Activated naive CD8-positive, alpha-beta T cell treated with anti-CD3 and anti-CD28 coated beads, Interleukin-2, amount 50 U/mL, for 16 hours (primary cell): ENCODE measurements around the gene TAL2.

Source experiments
- DNase-seq: peaks from one replicate; pipeline ENCODE4 v3.0.0-alpha.2; 2020; ENCODE audit warnings: low read depth, low spot score

TAL2 gene

DNA sequence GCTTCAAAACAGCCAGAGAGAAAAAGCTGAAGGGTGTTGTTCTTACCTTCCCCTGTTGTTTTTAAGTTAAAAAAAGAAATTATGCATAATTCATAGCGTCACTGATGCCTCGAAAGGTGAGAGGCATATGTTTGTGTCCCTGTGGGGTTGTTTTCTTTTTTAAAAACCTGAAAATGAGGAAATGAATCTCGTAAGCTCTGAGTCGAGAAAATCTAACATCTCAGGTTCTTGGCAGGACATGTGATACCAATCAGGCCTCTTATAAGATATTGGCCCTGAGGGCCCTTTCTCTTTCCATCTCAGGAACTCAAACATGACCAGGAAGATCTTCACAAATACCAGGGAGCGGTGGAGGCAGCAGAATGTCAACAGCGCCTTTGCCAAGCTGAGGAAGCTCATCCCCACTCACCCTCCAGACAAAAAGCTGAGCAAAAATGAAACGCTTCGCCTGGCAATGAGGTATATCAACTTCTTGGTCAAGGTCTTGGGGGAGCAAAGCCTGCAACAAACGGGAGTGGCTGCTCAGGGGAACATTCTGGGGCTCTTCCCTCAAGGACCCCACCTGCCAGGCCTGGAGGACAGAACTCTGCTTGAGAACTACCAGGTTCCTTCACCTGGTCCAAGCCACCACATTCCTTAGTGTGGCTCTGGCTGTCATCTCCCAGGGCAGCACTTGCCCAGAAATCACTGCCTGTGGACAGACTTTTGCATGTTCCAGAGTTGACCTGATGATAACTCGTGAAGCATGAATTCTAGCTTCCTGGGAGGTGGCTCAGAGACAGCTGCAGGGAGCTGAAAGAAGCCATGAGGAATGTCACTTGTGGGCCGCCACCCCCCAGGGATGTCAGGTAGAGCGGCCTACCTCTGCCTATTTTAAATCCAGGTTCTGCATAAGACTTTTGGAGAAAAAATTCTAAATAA is at the start of gene TAL2:
Gene TAL2, plus strand, starts transcription at position 274 of the 921 bp plus-strand sequence. Its CDS starts 40 bp downstream, at position 314.
- no peak for DNase-seq

DNA sequence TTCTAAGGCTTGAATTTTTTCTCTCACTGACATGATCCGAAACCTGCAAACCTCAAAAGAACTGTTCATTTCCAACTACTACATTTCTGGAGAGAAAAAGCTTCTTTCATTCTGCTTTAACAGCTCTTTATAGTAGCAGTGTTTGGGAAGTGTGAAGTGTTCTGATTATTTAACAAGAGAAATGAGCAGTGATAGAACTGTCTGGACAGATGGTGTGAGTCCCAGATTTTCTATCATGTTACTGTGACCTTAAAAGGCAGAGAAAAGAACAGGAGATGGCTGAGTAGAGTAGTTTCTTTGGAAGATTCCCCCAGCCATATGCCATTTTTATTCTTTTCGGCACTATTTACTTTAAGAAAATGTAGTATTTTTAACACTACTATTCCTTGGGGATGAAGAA is 41.3 kb upstream of the TAL2 start:
- DNase-seq: no peak

DNA sequence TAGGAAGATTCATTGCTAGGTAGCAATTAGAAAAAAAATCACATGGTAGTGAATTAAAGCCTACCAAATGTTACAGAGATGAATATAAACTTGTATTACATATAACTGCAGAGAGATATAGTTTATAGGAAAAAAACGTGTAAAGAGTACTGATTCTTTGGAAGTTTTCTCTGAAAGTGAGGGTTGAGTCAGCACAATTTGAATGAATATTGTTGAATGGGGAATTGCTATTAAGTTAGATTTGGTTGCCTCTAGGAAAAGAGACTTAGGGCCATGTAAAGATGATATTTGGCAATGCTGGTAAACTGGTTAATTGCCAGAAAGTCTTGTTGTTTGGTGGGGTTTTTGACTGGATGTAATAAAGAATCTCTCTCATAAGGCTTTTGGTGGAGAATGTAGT is 37.2 kb upstream of the TAL2 start:
- no peak for DNase-seq

DNA sequence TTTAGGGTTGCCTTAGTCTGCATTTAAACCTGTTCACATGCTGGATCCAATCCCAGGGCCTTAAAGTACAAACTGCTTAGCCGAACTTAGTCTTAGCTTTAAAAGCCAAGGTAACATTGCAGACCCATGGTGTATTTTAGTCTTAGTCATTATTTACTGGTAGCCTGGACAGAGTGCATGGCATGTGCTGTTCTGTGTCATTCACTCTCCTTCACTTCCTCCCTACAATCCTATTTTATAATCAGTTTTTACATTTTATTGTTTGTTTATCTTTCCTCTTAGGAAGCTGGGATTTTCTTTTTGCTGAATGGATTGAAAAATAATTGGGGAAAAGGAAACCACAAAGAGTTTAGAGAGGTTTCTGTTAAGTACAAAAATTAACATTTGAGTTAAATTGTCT is 29.4 kb upstream of the TAL2 start:
- DNase-seq: no peak

DNA sequence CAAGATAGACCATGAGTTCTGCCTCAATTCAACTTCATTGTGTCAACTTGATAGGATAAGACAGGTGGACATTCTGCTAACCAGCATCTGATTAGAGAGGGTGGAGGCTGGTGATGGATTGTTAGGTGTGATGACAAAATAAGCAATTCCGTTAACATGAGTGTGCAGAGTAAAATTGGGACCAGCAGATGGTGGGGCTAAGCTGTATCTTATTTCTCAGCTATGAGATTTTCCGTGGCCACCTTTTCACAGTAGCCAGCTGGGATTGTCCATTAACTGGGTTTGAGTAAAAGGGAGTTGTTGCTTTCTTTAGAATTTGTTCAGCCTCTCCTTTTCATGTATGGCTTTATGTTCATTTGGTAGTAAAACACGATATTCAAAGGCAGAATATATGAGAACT is 28.8 kb upstream of the TAL2 start:
- DNase-seq: no peak

DNA sequence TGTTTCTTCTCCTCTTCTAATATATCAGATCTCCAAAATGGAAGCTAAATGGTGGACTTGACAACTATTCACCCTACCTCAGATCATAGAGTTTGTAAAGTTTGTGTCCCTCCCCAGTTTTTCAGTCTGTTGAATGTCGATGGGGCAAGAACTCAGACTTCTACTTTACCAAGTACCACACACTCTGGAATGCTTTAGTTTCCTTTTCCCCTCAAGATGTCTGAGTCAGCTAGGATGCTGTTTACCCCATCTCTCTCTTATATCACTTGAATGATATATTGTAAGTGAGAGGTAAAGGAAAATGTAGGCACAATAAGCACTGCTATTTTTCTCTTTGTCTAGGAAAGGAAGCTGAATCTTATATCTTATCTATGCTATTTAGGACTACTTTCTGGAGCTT is 25.9 kb upstream of the TAL2 start:
- DNase-seq: no peak

DNA sequence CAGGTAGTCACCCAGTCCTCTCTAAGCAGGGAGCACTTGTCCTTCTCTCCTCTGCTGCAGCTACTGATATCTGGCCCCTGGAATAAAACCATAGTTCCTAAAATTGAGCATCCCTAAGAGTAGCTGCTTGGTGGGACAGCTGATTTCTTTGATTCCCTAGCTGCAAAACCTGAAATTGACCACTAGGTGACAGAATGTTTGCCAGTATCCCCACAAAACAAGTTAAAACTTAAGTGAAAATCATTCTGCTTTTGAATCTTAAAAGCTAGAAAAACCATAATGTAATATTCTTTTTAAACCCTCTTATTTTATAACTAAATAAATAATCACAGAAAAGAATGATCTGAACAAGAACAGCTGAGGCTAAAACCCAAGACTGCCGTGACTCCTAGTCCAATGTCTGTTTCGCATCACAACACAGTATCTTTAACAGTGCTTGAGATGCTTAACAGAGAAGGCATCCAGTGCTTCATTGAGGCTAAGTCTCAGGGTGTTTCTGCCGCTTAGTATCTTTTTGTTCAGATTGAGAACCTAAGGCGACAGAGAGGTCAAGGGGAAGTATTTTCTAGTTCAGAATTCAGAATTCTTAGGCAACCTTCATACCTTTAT is 24.4 kb upstream of the TAL2 start:
- no peak for DNase-seq

DNA sequence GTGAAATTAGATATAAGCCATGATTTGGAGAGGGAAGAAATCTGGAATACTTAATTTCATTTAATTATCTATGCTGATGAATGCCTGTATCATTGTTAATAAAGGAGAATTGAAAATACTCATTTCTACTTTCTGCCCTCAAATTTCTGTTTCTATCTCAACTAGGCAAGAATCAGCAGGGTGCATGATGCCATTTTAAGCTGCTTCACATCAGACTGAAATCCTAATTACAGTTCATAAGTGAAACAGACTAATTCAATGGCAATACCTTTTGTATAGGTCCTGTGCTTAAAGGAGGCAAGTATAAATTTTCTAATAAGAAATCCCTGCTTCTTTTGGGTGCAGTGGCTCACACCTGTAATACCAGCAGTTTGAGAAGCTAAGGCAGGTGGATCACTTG is 22.3 kb upstream of the TAL2 start:
- DNase-seq: no peak

DNA sequence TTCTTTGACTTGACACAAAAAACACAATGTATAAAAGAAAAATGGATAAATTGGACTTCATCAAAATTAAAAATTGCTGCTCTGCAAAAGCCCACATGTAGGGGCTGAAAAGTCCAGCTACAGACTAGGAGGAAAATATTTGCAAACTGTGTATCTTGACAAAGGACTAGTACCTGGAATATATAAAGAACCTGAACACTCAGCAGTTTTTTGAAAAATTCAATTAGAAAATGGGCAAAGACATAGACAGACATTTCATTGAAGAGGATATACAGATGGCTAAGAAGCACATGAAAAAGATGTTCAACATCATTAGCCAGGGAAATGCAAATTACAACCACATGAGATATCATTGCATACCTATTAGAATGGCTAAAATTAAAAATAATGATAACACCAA is 18.5 kb upstream of the TAL2 start:
- DNase-seq: no peak

DNA sequence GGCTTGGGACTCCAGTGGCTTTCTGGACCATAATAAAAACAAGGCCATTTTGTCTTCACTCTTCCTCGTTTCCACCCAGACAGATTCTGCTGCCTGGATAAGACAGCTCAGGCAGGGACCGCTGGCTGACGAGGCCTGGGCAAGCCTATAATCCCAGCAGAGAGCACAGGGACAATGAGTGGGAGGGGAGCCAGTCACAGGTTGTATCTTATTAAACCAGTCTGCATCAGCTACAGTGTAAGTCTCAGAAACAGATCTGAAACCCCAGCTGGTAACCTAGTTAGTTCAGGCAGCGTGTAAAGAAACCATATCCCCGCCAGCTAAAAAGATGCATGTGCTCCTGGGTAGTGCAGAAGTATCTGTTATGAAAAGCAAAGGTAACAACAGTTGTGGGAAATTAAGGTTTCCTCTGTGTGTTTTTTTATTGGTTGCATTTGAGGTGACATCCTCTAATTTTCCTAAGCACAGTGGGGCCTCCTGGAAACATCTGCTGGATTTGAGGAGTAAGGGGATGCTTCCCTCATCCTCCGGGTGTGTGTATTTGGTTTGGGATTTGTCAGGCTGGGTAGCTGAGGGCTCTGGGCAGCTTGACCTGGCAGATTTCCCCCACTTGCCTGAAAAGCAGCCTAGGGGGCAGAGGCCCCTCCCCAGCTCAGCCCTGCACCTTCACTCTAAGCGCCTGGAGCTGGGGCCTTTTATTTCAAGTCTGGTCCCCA is 15.2 kb upstream of the TAL2 start:
- no peak for DNase-seq

DNA sequence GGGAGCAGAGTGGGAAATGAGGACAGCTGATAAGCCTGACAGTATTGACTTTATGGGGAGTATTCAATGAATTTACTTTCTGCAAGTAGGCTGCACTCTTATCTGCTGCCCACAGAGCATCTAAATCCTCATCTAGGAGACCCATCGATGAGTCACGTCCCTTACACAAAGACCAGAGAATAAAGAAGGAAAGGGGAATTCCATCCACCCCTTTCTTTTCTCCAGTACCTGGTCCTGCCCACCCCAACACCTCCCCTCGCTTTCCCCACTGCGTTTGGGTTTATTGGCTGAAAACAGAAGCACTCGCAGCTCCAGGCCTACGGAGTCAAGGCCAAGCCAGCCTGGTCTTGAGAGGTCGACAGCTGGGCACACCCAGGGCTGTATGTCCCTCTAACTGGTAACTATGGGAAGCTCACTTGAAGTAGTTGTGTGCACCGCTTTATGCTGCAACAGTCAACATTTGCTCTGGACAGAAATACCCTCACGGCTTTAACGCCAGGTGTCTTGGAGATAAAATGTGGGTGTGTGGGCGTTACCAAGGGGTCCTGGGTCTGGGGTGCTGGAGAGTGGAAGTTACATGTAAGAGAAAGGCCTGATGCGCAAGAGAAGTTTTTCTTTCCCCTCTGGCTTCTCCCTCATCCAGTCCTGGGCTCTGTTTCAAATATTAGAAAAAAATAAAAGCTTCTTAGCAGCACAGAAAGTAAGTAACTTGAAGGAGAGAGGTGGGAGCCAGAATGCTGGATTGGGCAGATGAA is 14.5 kb upstream of the TAL2 start:
- no peak for DNase-seq

DNA sequence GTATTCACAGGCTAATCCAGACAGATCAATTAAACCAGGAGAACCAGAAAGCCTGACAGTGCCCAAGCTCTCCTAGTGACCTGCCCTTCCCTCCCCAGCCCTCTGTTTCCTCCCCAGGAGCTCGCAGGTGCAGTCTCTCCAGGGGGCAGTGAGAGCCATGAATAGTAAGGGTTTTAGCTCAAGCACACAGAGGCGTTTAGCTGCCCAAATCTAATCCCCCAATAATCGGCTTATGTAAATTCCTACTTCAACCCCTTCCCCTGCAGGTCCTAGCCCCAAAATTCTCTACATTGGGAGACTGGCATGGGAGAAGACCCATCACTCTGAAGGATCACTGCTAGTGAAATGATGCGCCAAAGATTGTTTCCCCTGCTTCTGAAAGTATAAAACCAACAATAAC is 10.5 kb upstream of the TAL2 start:
- no peak for DNase-seq

DNA sequence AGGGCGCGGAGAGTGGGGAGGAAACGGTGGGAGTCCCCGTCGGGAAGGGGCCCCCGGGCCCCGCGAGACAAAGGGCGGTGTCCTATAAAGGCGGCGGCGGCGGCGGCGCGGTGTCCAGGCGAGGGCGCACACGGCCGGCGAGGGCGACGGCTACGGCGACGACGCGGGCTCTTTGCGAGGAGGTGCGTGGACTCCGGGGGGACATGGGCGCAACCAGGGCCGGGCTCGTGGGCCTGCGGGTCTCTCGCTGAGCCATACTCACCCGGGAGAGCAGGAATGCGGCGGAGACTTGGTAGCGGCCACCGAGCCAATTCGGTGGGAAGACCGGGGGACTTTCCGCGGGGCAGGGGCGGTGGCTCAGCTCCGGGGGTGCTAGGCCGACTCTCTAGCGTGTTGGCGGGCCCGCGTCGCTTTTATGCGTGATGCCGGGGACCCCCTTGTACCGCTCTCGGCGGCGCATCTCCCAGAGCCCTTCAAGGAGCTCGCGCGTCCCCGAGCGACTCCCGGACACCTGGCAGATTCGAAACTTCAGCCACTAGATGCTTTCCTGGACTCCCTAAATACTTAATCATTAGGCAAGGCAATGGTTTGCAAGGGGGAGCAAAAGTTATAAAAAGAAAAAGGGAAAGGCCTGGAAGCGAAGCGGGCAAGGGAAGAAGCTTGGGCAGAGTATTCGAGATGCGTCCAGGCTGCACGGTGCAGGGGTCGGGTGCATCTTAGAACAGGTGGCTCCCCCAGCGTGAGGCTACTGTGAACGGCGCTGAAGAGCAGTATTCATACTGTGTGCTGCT is 5.9 kb upstream of the TAL2 start:
- DNase-seq: no peak

DNA sequence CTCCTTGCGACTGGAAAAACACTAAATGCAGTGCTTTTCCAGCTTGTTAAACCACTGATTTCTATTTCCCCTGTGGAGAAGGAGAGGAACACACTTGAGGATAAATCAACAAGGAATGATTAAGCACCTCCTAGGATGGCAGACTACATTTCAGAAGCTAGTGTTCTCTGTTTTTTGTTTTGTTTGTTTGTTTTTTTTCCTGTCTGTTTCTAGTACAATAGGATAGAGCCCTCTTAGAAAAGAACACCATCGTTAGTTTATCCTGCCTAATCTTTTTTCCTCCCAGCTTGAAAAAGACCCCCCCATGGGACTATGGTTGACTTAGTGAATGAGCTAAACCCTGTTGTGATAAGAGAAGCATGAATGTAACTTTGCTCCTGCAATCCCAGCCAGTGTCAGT is 3.9 kb upstream of the TAL2 start:
- no peak for DNase-seq

DNA sequence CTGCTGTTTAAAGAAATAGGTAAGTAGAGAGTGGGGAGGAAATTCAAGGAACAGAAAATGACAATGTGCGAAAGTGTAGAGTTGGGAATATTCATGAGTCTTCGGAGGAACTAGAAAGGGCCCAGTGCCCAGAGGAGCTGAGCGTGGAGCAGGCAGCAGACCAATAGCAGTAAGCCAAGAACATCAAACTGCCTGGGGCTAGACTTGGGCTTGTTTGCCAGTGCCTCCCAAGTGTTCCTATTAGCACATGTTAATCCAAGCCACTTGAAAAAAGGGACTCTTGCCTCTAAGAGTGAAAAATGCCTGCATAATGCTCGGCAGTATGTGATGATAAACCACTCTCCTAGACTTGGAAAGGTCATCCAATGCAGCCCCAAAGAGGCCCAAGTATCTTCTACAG is 1.2 kb upstream of the TAL2 start:
- DNase-seq: no peak

DNA sequence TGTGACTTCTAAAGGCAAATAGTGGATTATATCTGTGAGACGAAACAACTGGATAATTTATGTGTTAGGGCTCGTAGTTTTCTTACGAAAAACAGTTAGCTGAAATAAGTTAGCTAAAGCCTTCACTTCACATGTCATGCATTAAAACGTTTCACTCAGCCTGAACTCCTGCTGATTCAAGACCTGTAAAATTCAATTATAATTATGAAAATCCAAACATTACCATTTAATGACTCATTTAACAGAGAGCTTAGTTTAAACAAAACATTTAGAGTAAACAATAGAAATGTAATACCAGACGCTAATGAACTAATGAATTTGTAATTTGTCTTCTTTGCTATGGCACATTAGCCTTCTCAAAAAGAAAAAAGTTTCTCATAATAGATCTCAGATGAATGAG is 1.7 kb downstream of the TAL2 start:
- no peak for DNase-seq

DNA sequence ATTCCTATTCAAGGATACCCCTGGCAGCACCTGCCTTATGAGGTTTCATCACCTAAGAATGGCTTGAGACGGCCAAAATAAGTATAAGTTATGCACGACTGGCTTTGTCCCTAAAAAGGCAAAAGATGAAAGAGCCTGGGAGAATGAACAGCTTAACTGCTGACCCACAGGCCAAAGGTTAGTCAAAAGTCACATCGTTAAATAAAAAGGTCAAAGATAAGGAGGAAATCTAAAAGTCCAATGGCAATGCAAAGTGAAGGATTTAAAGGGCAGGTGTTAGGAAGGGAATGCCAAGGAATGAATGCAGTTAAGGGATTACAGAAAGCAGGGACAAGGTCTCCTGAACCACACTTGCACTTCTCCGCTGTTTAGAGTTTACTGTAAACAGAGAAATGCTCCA is 5.6 kb downstream of the TAL2 start:
- DNase-seq: no peak

DNA sequence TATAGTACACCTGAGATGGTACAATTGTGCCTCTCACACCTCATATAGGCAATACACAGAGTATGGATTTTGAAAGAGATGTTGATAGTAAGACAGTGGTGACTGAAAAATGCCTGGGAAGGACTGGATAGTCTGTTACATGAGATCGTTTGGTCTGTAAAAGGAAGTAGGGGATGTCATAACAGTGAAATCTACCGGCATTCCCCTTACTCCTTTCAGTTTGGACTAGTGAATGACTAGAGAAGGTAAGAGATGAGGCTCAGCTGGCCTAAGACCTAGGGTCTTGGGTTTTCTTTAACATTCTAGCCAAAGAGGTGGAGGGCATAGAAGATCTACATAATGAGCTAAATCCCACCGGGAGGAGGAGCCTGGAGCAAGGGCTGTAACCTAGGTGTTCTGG is 8.1 kb downstream of the TAL2 start:
- no peak for DNase-seq

DNA sequence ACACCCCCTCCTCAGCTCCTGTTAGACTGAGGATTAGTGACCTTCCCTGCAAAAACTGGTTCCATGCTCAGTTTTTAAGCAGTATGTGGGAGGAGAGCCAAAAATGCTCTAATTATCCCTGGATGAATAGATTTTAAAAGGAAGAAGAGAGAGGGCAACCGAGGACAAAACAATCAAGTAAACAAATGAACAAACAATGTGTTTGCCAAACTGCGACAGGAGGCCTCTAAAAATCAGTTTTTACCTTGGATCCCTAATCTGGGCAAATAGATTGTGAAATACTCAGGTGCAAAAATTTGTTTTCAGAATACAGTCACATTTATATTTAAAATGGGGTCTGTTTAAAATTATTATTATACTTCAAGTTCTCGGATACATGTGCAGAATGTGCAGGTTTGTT is 8.5 kb downstream of the TAL2 start:
- DNase-seq: no peak

DNA sequence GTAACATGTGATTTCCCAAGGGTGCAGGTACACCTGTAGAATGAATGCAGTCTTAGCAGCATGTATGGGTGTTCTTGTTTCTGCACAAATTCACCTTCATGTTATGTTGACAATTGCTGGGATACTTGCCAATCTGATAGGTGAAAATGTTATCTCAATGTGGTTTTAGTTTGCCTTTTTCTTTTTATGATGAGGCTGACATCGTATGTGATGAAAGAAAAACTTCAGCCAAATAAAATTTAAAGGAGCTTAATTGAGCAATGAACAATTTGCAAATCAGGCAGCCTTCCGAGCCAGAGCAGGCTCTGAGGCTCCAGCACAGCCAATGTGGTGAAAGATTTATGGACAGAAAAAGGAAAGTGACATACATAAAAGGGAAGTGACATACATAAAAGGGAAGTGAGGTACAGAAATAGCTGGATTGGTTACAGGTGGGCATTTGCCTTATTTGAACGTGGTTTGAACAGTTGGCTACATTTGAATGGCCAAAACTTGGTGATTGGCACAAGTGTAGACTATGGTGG is 10.5 kb downstream of the TAL2 start:
- no peak for DNase-seq

DNA sequence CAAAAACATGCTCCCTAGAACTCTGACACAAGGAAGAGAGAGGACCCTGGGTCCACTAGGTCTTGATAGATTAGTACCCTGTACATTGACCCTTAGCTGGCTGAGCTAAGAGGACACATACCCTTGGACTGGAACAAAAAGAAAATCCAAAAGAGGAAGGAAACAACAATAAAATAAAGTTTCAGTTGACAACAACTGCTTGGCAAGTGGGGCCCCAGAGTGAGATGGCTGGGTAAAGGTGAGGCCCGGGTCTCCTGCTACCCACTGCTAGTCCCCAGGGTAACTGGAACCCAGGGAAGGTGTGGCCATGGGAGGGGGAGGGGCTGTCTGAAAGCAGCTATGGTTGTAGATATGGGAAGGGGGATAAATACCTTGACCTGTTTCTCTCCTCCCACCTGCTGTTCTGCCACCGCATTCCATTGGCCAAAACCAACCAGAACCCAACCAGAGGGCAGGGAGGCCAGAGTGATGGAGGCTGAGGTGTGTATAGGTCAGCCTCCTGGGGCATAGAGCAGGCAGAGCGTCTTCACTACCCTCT is 11.7 kb downstream of the TAL2 start:
- DNase-seq: no peak
